Measurements from ENCODE around the gene SMIM10.

SMIM10 gene

GRCh38 chrX:135009057-135009610 is 18.3 kb downstream of the SMIM10 start:
- Histone ChIP-seq H3K4me3 (ENCODE audit: low read depth, low read length) (no peak overlapping the region), H3K27me3 (ENCODE audit: insufficient read depth, low read length) (no peaks in the 10 kb centered on the region), H4K91ac (ENCODE audit: low read depth, low read length) (no peak overlapping the region), H2BK12ac (ENCODE audit: low read length) (no peak overlapping the region), H3K79me2 (ENCODE audit: control insufficient read depth, insufficient read depth, low read length, poor library complexity) (no peaks in the 10 kb centered on the region), H2AK5ac (ENCODE audit: low read length) (no peak overlapping the region), H3K14ac (ENCODE audit: low read length) (no peak overlapping the region), H3K79me1 (ENCODE audit: low read length) (no peaks in the 10 kb centered on the region), H3K27ac (ENCODE audit: low read depth, low read length) (no peak overlapping the region), H3K4me2 (ENCODE audit: low read length) (no peak overlapping the region), H3K4ac (ENCODE audit: low read depth, low read length) (no peak overlapping the region), H3K18ac (ENCODE audit: low read length) (no peak overlapping the region), H4K8ac (ENCODE audit: low read depth, low read length) (no peak overlapping the region), H3K9ac (ENCODE audit: low read length) (no peak overlapping the region), H3K4me1 (ENCODE audit: control insufficient read depth in 1 of 2, insufficient read depth in 2 of 2, low read length in 2 of 2) (peaks cover 14 to 34% of the 10 kb centered on the region in 2 experiments), H2BK120ac (ENCODE audit: insufficient read depth, low read length, poor library complexity) (no peak overlapping the region), H3K36me3 (ENCODE audit: control insufficient read depth in 1 of 2, insufficient read depth in 2 of 2, low read length in 2 of 2) (no peaks in the 10 kb centered on the region), H2BK5ac (ENCODE audit: low read depth, low read length, poor library complexity) (no peak overlapping the region), H4K12ac (ENCODE audit: low read depth, low read length) (no peak overlapping the region), H3K9me3 (ENCODE audit: insufficient read depth, low read depth, low read length) (no peaks in the 10 kb centered on the region), H3K23ac (ENCODE audit: low read length) (no peak overlapping the region), H2AFZ (ENCODE audit: insufficient read depth, low read length, poor library complexity) (no peak overlapping the region)
- DNase-seq, result no peak
- WGBS (ENCODE audit: extremely low coverage, insufficient coverage, insufficient read length), result no CpG with 5 or more reads among the region's 1 CpG

- no peaks in the 10 kb centered on the region for H3K79me1 ChIP-seq (ENCODE audit: low read length)
- no peak overlapping the region for H3K23ac ChIP-seq (ENCODE audit: low read length)
- H4K12ac ChIP-seq (ENCODE audit: low read depth, low read length), result no peak overlapping the region
- no CpG with 5 or more reads among the region's 4 CpGs for WGBS (ENCODE audit: extremely low coverage, insufficient coverage, insufficient read length)
- H3K4me3 ChIP-seq (ENCODE audit: low read depth, low read length), result no peak overlapping the region
- peaks cover 11 to 32% of the 10 kb centered on the region in 2 experiments for H3K4me1 ChIP-seq (ENCODE audit: control insufficient read depth in 1 of 2, insufficient read depth in 2 of 2, low read length in 2 of 2)
- H2AFZ ChIP-seq (ENCODE audit: insufficient read depth, low read length, poor library complexity), result no peak overlapping the region
- no peak overlapping the region for H3K4ac ChIP-seq (ENCODE audit: low read depth, low read length)
- no peak overlapping the region for H3K18ac ChIP-seq (ENCODE audit: low read length)
- H3K27me3 ChIP-seq (ENCODE audit: insufficient read depth, low read length), result no peaks in the 10 kb centered on the region
- H3K9me3 ChIP-seq (ENCODE audit: insufficient read depth, low read depth, low read length), result no peaks in the 10 kb centered on the region
- H3K27ac ChIP-seq (ENCODE audit: low read depth, low read length), result no peak overlapping the region
- no peak overlapping the region for H2BK120ac ChIP-seq (ENCODE audit: insufficient read depth, low read length, poor library complexity)
- H3K4me2 ChIP-seq (ENCODE audit: low read length), result no peak overlapping the region
- H4K91ac ChIP-seq (ENCODE audit: low read depth, low read length), result no peak overlapping the region
- H4K8ac ChIP-seq (ENCODE audit: low read depth, low read length), result no peak overlapping the region
- H3K9ac ChIP-seq (ENCODE audit: low read length), result no peak overlapping the region
- H3K14ac ChIP-seq (ENCODE audit: low read length), result no peak overlapping the region
- H2AK5ac ChIP-seq (ENCODE audit: low read length), result no peak overlapping the region
- DNase-seq, result no peak
- no peak overlapping the region for H2BK12ac ChIP-seq (ENCODE audit: low read length)
- no peaks in the 10 kb centered on the region for H3K79me2 ChIP-seq (ENCODE audit: control insufficient read depth, insufficient read depth, low read length, poor library complexity)
- no peak overlapping the region for H2BK5ac ChIP-seq (ENCODE audit: low read depth, low read length, poor library complexity)
- H3K36me3 ChIP-seq (ENCODE audit: control insufficient read depth in 1 of 2, insufficient read depth in 2 of 2, low read length in 2 of 2), result no peaks in the 10 kb centered on the region
Observed at GRCh38 chrX:135009838-135010237, 19.0 kb downstream of the SMIM10 start.

DNA sequence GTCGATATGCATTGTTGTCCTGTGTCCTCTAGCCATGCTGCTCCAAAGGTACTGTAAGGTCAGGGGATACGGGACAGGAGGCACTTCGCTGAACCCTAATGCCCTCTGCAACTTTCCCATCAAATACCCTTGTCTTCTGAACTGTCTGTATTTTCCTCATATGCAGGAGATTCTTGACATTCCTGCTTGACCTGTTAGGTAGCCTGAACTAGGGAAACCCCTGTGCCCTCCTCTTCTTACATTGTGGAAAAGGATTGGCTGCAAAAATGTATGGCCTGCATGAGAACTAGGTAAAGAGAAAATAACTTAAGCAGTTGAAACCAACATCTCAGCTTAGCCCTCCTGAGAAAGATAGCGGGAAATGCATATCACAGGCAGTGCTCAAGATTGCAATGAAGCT is 20.1 kb downstream of the SMIM10 start:
- Histone ChIP-seq H2BK12ac (ENCODE audit: low read length) (no peak overlapping the region), H3K4me2 (ENCODE audit: low read length) (peak overlapping the region; percentile 50), H3K23ac (ENCODE audit: low read length) (no peak overlapping the region), H3K18ac (ENCODE audit: low read length) (no peak overlapping the region), H3K4ac (ENCODE audit: low read depth, low read length) (no peak overlapping the region), H4K8ac (ENCODE audit: low read depth, low read length) (no peak overlapping the region), H3K4me1 (ENCODE audit: control insufficient read depth in 1 of 2, insufficient read depth in 2 of 2, low read length in 2 of 2) (peaks cover 11 to 32% of the 10 kb centered on the region in 2 experiments), H4K12ac (ENCODE audit: low read depth, low read length) (no peak overlapping the region), H2AK5ac (ENCODE audit: low read length) (no peak overlapping the region), H3K4me3 (ENCODE audit: low read depth, low read length) (no peak overlapping the region), H2AFZ (ENCODE audit: insufficient read depth, low read length, poor library complexity) (no peak overlapping the region), H3K36me3 (ENCODE audit: control insufficient read depth in 1 of 2, insufficient read depth in 2 of 2, low read length in 2 of 2) (no peaks in the 10 kb centered on the region), H3K79me2 (ENCODE audit: control insufficient read depth, insufficient read depth, low read length, poor library complexity) (no peaks in the 10 kb centered on the region), H3K27me3 (ENCODE audit: insufficient read depth, low read length) (no peaks in the 10 kb centered on the region), H3K27ac (ENCODE audit: low read depth, low read length) (peak overlapping the region; percentile 53), H3K9me3 (ENCODE audit: insufficient read depth, low read depth, low read length) (no peaks in the 10 kb centered on the region), H2BK5ac (ENCODE audit: low read depth, low read length, poor library complexity) (no peak overlapping the region), H3K9ac (ENCODE audit: low read length) (no peak overlapping the region), H2BK120ac (ENCODE audit: insufficient read depth, low read length, poor library complexity) (no peak overlapping the region), H3K79me1 (ENCODE audit: low read length) (no peaks in the 10 kb centered on the region), H4K91ac (ENCODE audit: low read depth, low read length) (no peak overlapping the region), H3K14ac (ENCODE audit: low read length) (no peak overlapping the region)
- no CpG with 5 or more reads among the region's 4 CpGs for WGBS (ENCODE audit: extremely low coverage, insufficient coverage, insufficient read length)
- peak; percentile 41 to 74 for DNase-seq

- peaks cover 6 to 23% of the 10 kb centered on the region in 2 experiments for H3K4me1 ChIP-seq (ENCODE audit: control insufficient read depth in 1 of 2, insufficient read depth in 2 of 2, low read length in 2 of 2)
- no peaks in the 10 kb centered on the region for H3K9me3 ChIP-seq (ENCODE audit: insufficient read depth, low read depth, low read length)
- H3K27ac ChIP-seq (ENCODE audit: low read depth, low read length), result no peak overlapping the region
- H3K4me2 ChIP-seq (ENCODE audit: low read length), result no peak overlapping the region
- no peak overlapping the region for H3K4me3 ChIP-seq (ENCODE audit: low read depth, low read length)
- no peak overlapping the region for H2AFZ ChIP-seq (ENCODE audit: insufficient read depth, low read length, poor library complexity)
- H3K4ac ChIP-seq (ENCODE audit: low read depth, low read length), result no peak overlapping the region
- H2BK5ac ChIP-seq (ENCODE audit: low read depth, low read length, poor library complexity), result no peak overlapping the region
- no peaks in the 10 kb centered on the region for H3K27me3 ChIP-seq (ENCODE audit: insufficient read depth, low read length)
- H2AK5ac ChIP-seq (ENCODE audit: low read length), result no peak overlapping the region
- H3K9ac ChIP-seq (ENCODE audit: low read length), result no peak overlapping the region
- H4K8ac ChIP-seq (ENCODE audit: low read depth, low read length), result no peak overlapping the region
- WGBS (ENCODE audit: extremely low coverage, insufficient coverage, insufficient read length), result no CpG with 5 or more reads among the region's 2 CpGs
- no peak overlapping the region for H4K12ac ChIP-seq (ENCODE audit: low read depth, low read length)
- H3K79me2 ChIP-seq (ENCODE audit: control insufficient read depth, insufficient read depth, low read length, poor library complexity), result no peaks in the 10 kb centered on the region
- no peak overlapping the region for H2BK12ac ChIP-seq (ENCODE audit: low read length)
- DNase-seq, result no peak
- no peak overlapping the region for H3K14ac ChIP-seq (ENCODE audit: low read length)
- H3K79me1 ChIP-seq (ENCODE audit: low read length), result no peaks in the 10 kb centered on the region
- no peak overlapping the region for H3K18ac ChIP-seq (ENCODE audit: low read length)
- no peak overlapping the region for H3K23ac ChIP-seq (ENCODE audit: low read length)
- H3K36me3 ChIP-seq (ENCODE audit: control insufficient read depth in 1 of 2, insufficient read depth in 2 of 2, low read length in 2 of 2), result peaks cover 0 to 2% of the 10 kb centered on the region in 2 experiments
- no peak overlapping the region for H2BK120ac ChIP-seq (ENCODE audit: insufficient read depth, low read length, poor library complexity)
- H4K91ac ChIP-seq (ENCODE audit: low read depth, low read length), result no peak overlapping the region
Observed at GRCh38 chrX:135015523-135016245, 24.9 kb downstream of the SMIM10 start.

Data from trophoblast cell (in vitro differentiated cells and primary cell).